ENCODE data around the gene NOL12.
"Not testable (repeated sequence)": the region's sequence is repeated elsewhere in the genome, so short reads cannot be mapped to it uniquely, and the experiment has no call there.

DNA sequence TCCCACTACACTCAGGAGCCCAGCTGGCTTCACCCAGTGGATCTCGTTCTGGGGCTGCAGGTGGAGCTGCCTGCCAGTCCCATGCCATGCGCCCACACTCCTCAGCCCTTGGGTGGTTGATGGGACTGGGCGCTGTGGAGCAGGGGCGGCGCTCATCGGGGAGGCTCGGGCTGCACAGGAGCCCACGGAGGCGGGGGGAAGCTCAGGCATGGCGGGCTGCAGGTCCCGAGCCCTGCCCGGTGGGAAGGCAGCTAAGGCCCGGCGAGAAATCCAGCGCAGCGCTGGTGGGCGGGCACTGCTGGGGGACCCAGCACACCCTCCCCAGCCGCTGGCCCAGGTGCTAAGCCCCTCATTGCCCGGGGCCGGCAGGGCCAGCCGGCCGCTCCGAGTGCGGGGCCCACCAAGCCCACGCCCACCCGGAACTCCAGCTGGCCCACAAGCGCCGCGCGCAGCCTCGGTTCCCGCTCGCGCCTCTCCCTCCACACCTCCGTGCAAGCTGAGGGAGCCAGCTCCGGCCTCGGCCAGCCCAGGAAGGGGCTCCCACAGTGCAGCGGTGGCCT is 31.7 kb downstream of the NOL12 start:
- not testable (repeated sequence) for TF ChIP-seq GABPA (IDR thresholded peaks at IDR 0.05; ENCODE audit: low read depth)
- TF ChIP-seq, protein P1, sequence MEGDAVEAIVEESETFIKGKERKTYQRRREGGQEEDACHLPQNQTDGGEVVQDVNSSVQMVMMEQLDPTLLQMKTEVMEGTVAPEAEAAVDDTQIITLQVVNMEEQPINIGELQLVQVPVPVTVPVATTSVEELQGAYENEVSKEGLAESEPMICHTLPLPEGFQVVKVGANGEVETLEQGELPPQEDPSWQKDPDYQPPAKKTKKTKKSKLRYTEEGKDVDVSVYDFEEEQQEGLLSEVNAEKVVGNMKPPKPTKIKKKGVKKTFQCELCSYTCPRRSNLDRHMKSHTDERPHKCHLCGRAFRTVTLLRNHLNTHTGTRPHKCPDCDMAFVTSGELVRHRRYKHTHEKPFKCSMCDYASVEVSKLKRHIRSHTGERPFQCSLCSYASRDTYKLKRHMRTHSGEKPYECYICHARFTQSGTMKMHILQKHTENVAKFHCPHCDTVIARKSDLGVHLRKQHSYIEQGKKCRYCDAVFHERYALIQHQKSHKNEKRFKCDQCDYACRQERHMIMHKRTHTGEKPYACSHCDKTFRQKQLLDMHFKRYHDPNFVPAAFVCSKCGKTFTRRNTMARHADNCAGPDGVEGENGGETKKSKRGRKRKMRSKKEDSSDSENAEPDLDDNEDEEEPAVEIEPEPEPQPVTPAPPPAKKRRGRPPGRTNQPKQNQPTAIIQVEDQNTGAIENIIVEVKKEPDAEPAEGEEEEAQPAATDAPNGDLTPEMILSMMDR (IDR thresholded peaks at IDR 0.05; ENCODE audit: insufficient read depth, low read length), result not testable (repeated sequence)
- TF ChIP-seq, protein P2, sequence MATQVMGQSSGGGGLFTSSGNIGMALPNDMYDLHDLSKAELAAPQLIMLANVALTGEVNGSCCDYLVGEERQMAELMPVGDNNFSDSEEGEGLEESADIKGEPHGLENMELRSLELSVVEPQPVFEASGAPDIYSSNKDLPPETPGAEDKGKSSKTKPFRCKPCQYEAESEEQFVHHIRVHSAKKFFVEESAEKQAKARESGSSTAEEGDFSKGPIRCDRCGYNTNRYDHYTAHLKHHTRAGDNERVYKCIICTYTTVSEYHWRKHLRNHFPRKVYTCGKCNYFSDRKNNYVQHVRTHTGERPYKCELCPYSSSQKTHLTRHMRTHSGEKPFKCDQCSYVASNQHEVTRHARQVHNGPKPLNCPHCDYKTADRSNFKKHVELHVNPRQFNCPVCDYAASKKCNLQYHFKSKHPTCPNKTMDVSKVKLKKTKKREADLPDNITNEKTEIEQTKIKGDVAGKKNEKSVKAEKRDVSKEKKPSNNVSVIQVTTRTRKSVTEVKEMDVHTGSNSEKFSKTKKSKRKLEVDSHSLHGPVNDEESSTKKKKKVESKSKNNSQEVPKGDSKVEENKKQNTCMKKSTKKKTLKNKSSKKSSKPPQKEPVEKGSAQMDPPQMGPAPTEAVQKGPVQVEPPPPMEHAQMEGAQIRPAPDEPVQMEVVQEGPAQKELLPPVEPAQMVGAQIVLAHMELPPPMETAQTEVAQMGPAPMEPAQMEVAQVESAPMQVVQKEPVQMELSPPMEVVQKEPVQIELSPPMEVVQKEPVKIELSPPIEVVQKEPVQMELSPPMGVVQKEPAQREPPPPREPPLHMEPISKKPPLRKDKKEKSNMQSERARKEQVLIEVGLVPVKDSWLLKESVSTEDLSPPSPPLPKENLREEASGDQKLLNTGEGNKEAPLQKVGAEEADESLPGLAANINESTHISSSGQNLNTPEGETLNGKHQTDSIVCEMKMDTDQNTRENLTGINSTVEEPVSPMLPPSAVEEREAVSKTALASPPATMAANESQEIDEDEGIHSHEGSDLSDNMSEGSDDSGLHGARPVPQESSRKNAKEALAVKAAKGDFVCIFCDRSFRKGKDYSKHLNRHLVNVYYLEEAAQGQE (IDR thresholded peaks at IDR 0.05; ENCODE audit: insufficient replicate concordance, low read depth), result not testable (repeated sequence)
